LNCaP clone FGC (cell line): ENCODE data around the gene RBM19.

Experiments used
- DNase-seq: peaks from one replicate; pipeline ENCODE4 v3.0.0-alpha.2; 2011; ENCODE audit warnings: low read depth
- H3K4me3 ChIP-seq: 2 replicates; pipeline ENCODE4 v1.5.1; 2011; ENCODE audit warnings: mild to moderate bottlenecking, low read depth, low read length, control low read depth
- CTCF ChIP-seq: IDR thresholded peaks from 2 replicates; pipeline ENCODE4 v1.5.1; 2012; ENCODE audit warnings: mild to moderate bottlenecking; ENCODE audit not compliant: control insufficient read depth, insufficient read depth; ENCODE audit errors: extremely low read depth

Gene RBM19

GRCh38 chr12:113891167-113891692 lies 74.9 kb downstream of the RBM19 start:
- no peak overlapping the region for H3K4me3 ChIP-seq
- no peak for TF ChIP-seq CTCF
- DNase-seq: no peak

GRCh38 chr12:113889891-113890581 lies 76.1 kb downstream of the RBM19 start:
- no peak for DNase-seq
- no peak for TF ChIP-seq CTCF
- no peak overlapping the region for H3K4me3 ChIP-seq

GRCh38 chr12:113889076-113889475 lies 77.0 kb downstream of the RBM19 start:
- H3K4me3 ChIP-seq: no peak overlapping the region
- no peak for TF ChIP-seq CTCF
- no peak for DNase-seq

- no peak overlapping the region for H3K4me3 ChIP-seq
- DNase-seq: no peak
- no peak for TF ChIP-seq CTCF
Measured at GRCh38 chr12:113888435-113888834, 77.7 kb downstream of the RBM19 start.

GRCh38 chr12:113887906-113888305 lies 78.2 kb downstream of the RBM19 start:
- DNase-seq: no peak
- no peak overlapping the region for H3K4me3 ChIP-seq
- no peak for TF ChIP-seq CTCF

GRCh38 chr12:113886721-113887120 lies 79.4 kb downstream of the RBM19 start:
- TF ChIP-seq CTCF: no peak
- H3K4me3 ChIP-seq: no peak overlapping the region
- DNase-seq: no peak

GRCh38 chr12:113884392-113884791 lies 81.7 kb downstream of the RBM19 start:
- no peak overlapping the region for H3K4me3 ChIP-seq
- DNase-seq: no peak
- TF ChIP-seq CTCF: no peak
